Globus pallidus (tissue), 1 donor: ENCODE measurements around the gene SMIM20.

Experiments
- DNase-seq: peaks from one replicate; pipeline ENCODE4 v3.0.0-alpha.2; 2015; ENCODE audit warnings: low spot score

Gene SMIM20

DNA sequence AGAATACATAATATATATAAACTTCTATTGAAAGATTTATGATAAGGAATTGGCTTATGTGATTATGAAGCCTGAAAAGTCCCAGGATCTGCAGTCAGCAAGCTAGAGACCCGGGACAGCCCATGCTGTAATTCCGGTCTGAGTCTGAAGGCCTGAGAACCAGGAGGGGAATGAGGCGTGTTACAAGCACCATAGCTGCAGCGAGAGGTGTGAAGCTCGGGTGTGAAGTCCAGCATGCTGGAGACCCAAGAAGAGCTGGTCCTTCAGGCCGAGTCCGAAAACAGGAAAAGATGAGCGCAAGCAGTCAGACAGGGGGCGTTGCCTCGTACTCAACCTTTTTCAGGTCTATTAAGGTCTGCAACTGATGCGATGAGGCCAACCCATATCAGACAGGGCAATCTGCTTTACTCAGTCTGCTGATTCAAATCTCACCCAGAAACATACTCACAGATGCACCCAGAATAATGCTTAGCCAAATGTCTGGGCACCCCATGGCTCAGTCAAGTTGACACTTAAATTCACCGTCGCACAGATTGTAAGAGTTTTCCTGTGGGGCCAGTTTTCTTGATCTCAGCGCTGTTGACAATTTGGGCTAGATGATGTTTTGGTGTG, 40.4 kb downstream of the SMIM20 start:
- DNase-seq: no peak

DNA sequence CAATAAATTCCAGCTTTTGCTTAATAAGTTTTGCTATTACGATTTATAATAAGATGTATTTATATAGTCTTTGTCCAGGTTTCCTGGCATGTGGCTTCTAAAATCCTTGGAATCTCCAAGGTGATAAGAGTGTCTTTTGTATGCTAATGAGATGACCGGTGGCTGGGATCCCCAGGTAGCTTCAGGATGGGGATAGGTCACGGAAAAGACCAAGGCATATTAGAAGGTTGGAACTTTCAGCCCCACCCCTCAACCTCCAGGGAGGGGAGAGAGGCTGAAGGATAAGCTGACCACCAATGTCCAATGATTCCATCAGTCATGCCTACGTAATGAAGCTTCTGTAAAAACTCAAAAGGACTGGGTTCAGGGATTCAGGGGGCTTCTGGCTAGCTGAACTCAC, 41.7 kb downstream of the SMIM20 start:
- no peak for DNase-seq

DNA sequence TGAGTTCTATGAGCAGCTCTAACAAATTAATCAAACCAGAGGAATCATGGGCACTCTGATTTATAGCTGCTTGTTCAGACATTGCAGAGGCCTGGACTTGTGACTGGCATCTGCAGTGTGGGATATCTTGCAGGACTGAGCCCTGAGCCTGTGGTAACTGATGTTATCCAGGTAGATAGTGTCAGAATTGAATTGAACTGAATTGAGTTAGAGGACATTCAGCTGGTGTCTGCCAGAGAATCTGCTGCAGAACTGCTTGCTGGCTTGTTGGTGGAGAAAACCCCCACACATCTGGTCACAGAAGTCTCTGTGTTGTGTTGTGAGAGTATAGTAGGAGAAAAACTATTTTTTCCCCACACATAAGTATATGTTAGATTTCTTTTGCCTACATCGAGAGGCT, 42.2 kb downstream of the SMIM20 start:
- no peak for DNase-seq

DNA sequence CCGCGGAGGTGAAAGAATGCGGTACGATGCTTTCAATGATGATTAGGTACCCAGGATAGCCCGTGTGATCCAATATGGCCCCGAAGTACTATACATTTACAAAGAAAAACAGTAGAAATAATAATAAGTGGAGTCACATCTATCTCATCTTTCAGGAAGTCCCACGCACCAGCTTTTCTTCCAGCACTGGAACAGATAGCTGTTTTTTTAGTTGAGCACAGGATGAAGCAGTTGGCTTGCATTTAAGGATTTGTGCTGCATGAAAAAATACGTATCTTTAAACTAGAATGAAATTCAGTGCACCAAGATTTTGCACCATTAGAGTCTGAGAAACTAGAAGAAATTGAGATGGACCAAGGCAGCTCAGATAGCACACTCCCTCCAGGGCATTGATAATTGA, 44.1 kb downstream of the SMIM20 start:
- no peak for DNase-seq

DNA sequence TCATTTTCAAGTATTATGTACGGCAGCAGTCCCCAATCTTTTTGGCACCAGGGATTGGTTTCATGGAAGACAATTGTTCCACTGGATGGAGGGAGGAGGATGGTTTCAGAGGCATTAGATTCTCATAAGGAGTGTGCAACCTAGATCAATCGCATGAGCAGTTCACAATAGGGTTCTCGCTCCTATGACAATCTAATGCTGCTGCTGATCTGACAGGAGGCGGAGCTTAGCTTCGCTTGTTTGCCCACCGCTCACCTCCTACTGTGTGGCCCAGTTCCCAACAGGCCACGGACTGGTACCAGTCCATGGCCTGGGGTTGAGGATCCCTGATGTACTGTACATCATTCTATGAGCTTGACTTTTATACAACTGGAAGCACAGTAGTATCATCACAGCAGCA, 48.4 kb downstream of the SMIM20 start:
- no peak for DNase-seq

DNA sequence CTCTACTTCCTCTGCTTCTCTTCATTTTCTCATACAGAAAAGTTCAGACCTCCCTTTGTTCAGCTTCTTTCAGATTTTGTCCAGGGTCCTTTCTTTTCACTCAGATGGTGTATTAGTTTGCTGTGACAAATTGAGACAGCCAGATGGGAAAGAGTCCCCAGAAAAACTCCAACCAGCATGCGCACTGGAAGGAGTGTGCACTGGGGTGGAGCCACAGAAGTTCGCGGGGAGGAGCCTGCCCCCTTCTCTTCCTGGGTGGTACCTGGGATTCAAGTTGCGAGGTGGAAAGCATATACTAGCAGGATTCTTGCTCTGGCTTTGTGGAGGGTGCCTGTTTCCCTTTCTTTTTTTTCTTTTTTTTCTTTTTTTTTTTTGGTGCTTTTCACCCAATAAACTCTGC, 51.6 kb downstream of the SMIM20 start:
- DNase-seq: no peak

DNA sequence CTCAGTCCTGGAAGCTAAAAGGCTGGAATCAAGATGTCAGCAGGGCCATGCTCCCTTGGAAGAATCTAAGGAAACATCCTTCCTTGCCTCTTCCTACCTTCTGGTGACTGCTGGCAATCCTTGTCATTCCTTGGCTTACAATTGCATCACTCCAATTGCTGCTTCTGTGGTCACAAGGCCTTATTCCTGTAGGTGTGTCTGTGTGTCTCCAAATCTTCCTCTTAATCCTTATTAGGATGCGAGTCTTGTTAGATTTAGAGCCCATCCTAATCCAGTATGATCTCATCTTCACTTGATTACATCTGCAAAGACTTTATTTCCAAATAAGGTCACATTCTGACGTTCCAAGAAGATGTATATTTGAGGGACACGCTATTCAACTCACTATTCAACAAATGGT, 52.2 kb downstream of the SMIM20 start:
- no peak for DNase-seq

DNA sequence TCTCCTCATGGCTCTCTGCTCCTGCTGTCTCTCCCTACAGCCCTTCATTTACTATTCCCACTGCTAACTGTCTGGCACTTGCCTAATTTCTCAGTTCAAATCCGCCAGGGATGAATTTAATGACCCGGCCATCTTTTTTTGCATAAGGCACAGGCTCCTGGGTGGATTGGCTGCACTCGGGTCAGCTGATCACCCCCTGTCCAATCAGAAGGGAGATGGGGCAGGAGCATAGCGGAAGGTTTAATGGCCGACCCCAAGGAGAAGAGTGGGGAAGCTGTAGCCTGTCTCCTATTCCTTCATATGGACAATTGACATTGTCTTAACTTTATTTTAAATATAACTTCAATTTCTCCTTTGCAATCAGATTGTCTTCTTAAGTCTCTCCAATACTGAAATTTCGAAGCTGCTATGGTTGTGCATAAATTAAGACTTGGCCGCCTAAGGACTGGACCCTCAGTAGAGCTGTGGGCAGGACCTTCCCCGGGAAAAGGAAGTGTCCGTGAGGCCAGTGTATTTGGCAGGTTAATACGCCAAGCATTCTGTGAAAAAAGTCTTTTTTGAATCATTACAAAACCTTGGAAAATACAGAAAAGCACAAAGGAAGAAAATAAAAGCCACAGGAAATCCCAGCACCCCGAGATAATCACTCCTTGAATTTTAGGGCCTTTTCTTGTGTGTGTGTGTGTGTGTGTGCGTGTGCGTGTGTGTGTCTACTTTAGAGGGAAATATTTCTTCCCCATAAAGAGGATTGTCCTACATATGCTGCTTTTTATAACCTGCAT, 55.5 kb downstream of the SMIM20 start:
- no peak for DNase-seq

DNA sequence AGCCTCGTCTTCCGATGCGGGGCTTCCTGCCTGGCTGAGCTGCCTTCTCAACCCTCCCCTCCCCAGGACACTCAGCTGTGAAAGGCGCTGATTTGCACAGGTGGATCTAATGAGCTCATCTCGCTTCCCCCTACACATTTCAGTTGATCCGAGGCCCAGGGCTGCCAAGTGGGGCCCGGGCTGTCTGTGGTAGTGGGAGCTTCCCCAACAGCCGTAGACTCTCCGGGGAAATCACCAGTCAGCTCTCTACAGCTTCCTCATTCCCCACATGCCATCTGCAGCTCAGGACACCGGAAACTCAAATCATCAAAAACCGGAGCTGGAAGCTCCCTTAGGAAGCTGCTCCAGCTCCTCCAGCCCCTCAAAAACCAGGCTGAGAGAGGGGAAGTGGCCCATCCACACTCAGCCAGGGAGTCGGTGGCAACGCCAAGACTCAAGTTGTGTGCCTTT, 56.2 kb downstream of the SMIM20 start:
- peak; percentile 32 for DNase-seq

DNA sequence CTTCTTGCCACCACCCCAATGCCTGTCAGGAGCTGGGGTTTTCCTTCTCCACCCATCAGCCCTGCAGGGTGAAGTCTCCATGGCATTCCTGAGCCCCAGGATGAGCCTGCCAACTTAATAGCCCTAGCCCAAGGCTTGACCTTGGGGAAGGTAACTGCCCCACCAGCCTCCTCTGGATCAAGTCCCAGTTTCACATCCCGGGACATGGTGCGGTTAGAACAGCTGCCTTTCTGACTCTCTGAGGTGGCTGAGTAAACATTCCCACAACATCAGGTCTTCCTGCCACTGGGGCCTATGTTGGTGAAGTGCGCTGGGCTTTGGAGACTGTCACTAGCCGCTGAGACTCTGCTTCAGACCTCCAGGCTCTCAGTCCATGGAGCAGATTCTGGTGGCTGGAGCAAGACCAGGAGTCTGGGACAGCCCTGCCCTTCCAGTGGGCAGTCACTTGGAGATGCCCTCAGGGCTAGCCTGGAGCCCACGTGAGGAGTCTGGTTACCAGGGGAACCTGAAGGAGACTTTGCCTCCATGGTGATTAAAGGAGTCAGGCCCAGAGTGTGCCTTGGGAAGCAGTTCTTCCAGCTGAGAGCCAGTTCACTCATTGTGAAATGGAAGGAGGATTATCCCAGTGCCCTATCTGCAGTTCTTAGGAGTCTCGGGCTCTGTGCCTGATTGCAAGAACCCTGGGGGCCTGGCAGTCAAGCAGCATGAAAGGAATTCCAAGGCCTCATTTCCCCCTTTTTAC, 56.8 kb downstream of the SMIM20 start:
- peak; percentile 26 for DNase-seq

DNA sequence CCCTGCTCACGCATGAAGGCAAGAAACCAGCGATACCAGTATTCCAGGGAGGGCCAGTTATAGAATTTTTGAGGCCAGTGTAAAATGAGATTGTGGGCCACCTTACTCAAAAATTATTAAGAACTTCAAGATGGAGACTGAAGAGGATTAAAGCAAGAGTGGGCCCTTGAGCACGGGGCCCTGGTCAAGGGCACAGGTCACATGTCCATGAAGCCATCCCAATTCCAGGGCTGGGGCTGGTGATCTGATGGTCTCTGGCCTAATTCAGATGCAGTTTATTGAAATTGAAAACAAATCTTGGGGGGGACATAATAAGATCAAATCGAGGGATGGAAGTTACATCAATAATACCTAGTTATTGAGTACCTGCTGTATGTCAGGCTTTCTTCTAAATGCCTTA, 58.3 kb downstream of the SMIM20 start:
- DNase-seq: no peak

DNA sequence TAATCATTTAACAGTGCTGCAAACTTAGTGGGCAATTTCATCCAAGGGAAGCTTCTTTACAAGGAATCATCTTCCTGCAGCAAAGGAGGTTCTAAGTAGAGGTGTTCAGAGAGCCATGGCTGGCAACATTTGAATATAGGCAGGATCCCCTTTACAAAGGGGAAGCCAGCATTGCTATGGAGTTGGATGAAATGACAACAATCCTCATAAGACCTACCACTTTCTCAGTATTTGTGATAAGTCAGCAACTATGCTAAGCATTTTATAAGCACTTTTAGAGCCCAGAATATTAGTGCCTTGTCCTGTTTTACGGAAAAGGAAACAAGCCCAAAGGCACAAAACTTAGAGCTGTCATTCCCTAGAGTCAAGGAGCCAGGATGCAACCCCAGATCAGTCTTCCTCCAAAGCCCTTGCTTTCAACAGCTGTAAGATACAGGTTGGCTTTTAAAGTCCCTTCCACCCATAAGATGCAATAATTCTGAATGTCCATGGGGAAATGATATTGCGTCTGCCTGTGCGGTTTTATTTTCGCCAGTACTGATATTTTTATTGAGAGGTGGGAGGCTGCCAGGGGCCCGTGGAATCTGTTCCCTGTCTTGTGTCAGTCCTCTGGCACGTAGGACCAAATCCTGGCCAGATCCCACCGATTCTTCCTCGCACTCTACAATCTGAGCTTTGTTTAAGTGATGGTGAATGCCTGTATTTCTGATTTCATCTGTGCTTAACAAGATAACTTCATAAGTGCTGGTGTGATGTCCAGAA, 59.1 kb downstream of the SMIM20 start:
- DNase-seq: no peak

DNA sequence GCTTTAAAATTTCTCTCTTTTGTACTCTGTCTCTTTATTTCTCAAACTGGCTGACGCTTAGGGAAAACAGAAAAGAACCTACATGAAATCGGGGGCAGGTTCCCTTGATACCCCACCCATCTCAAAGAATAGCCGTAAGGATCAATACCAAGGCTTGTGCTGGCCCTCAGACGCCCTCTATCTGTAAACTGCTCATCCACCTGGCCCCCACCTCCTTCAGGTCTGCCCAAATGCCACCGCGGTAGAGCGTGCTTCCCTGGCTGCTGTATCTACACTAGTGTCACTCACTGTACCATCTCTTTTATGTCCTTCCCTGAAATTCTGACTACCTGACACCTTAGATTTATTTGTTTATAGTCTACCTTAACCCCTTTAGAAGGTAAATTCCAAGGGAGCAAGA, 62.8 kb downstream of the SMIM20 start:
- no peak for DNase-seq

DNA sequence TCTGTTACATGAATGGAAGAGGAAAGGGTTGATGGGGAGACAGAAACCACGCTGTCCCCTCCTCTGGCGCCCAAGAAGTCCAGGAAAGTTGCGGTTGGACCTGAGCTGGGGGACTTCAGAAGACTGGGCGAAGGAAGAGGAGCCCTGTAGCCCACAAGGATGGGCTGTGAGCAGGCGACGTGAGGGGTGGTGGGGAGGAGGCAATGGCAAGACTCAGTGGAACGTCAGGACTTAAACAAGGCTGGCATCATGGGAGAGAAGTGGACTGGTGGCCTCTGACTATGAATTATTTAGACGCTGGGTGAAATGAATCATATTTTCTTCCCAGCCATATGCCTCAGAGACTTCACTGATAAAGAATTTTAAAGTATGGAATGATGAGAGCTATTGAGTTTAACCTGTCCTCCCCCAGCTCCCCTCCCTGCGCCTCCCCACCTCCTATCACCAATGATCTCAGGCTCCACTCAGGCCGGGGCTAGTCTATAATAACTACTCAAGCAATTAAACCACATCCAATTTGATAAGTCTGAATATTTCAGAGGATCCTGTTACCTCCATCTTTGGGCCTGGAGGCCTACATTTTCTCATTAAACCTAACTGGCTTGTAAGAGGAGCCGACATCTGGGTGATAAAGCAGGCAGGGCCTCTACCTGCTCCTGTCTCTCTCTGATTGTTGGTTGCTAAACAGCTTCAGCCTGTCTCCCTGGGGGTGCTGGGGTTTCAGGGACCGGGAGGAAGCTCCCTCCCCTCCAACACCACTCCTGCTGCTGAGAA, 63.6 kb downstream of the SMIM20 start:
- no peak for DNase-seq

DNA sequence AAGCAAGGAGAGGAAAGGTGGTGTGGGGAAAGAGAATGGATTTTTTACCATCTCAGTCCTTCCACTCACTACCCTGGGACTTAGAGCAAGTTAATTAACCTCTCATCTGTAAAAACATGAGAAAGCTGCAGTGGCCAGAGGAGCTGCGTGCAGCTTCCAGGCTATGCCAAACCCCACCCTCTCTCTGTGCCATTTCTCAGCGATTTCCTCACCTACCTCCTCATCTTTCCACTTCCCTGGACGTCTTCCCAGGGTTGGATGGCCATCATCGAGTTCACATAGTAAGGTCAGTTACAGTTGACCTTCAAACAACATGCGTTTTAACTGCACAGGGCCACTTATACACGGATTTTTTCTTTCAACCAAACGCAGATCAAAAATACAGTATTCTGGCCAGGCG, 64.3 kb downstream of the SMIM20 start:
- no peak for DNase-seq
